NK-92 (cell line): ENCODE results near the gene MAP3K21.

Source experiments
- DNase-seq: peaks from one replicate; lab custom pipeline; 2025; ENCODE audit not compliant: unreplicated experiment; lab: John Stamatoyannopoulos, UW

Gene MAP3K21

GRCh38 chr1:233323718-233324117 is 3.8 kb upstream of the MAP3K21 start:
- no peak for DNase-seq

GRCh38 chr1:233326319-233326718 is 1.2 kb upstream of the MAP3K21 start:
- no peak for DNase-seq

- DNase-seq = no peak
These were observed 493 bp upstream of the MAP3K21 start for GRCh38 chr1:233326811-233327650.

- no peak for DNase-seq
These were observed 808 bp downstream of the MAP3K21 start for GRCh38 chr1:233328142-233328921.

- DNase-seq = no peak
These were observed 4.4 kb downstream of the MAP3K21 start for GRCh38 chr1:233331676-233332519.

GRCh38 chr1:233333086-233333485 is 5.6 kb downstream of the MAP3K21 start:
- no peak for DNase-seq

- no peak for DNase-seq
These were observed 6.6 kb downstream of the MAP3K21 start for GRCh38 chr1:233334092-233334491.

- DNase-seq = no peak
These were observed 9.3 kb downstream of the MAP3K21 start for GRCh38 chr1:233336554-233337456.

- no peak for DNase-seq
These were observed 10.0 kb downstream of the MAP3K21 start for GRCh38 chr1:233337505-233337904.

GRCh38 chr1:233338102-233338501 is 10.6 kb downstream of the MAP3K21 start:
- DNase-seq = no peak

GRCh38 chr1:233340031-233340555 is 12.6 kb downstream of the MAP3K21 start:
- DNase-seq = no peak

- no peak for DNase-seq
These were observed 13.5 kb downstream of the MAP3K21 start for GRCh38 chr1:233340966-233341516.

GRCh38 chr1:233342086-233342485 is 14.6 kb downstream of the MAP3K21 start:
- no peak for DNase-seq

- DNase-seq = no peak
These were observed 15.7 kb downstream of the MAP3K21 start for GRCh38 chr1:233343262-233343661.

- no peak for DNase-seq
These were observed 19.8 kb downstream of the MAP3K21 start for GRCh38 chr1:233347338-233347737.

- DNase-seq = no peak
These were observed 21.6 kb downstream of the MAP3K21 start for GRCh38 chr1:233349137-233349536.

GRCh38 chr1:233354983-233355382 is 27.5 kb downstream of the MAP3K21 start:
- DNase-seq = no peak

- no peak for DNase-seq
These were observed 28.5 kb downstream of the MAP3K21 start for GRCh38 chr1:233355841-233356704.

- no peak for DNase-seq
These were observed 29.1 kb downstream of the MAP3K21 start for GRCh38 chr1:233356705-233356987.
